OCI-M2 (cell line): ENCODE measurements around the gene MAN2B2.
"Not testable (repeated sequence)": the region's sequence is repeated elsewhere in the genome, so short reads cannot be mapped to it uniquely, and the experiment has no call there.

Experiments
- DNase-seq: peaks from one replicate; lab custom pipeline; 2025; ENCODE audit not compliant: unreplicated experiment; lab: John Stamatoyannopoulos, UW

Gene MAN2B2

DNA sequence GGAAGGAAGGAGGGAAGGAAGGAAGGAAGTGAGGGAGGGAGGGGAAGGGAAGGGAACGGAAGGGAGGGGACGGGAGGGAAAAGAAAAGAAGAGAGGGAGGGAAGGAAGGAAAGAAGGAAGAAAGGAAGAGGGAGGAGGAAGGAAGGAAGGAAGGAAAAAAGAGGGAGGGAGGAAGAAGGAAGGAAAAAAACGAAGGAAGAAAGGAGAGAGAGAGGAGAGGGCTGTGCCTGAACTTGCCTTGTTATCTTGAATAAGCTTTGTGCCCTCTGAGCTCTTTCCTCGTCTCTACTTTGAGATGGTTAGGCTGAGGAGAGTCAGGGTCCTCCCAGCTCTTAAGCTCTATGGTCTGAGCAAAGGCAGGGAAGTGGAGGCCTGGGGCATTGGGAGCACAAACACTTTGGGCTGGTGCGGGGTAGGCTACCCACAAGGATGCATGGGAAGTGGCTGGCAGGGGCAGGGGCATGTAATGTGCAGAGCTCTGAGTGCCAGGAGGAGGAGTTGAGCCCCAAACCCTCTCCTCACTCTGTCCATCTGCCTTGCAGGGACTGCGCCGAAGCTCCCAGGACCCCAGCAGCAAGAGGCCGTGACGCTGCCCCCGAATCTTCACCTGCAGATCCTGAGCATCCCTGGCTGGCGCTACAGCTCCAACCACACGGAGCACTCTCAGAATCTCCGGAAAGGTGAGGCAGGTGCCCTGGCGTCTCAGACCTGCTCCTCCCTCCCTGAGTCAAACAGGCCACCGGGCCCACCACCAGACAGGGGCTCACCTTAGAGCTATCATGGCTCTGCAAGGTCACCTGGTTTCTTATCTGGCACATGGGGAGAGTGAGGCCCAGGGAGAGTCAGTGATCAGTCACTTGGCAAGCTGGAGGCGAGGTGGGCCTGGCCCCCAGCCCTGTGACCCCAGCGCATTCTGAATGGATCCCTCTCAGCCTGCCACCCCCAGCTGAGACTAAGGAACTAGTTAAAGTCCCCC, 39.0 kb downstream of the MAN2B2 start:
- DNase-seq, result no peak

DNA sequence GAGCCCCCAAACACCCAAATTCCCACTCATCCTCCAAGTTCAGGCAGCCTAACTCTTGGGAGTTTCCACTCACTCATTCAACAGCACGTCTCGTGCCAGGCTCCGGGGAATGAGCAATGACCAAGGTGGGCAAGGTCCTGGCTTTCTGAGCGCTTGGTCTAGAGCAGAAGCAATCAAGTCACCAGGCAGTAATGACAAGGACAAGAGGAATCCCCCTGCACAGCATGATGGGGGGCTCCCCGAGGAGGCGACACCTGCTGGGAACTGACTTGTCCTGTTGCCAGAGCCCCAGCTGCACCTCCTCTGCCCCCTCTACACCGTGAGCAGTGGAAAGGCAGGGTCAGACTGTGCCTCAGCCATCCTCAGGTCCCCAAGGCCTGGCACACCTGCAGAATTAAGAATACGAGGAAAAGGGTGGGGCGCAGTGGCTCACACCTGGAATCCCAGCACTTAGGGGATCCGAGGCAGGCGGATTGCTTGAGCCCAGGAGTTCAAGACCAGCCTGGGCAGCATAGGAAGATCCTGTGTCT, 39.8 kb downstream of the MAN2B2 start:
- no peak for DNase-seq

DNA sequence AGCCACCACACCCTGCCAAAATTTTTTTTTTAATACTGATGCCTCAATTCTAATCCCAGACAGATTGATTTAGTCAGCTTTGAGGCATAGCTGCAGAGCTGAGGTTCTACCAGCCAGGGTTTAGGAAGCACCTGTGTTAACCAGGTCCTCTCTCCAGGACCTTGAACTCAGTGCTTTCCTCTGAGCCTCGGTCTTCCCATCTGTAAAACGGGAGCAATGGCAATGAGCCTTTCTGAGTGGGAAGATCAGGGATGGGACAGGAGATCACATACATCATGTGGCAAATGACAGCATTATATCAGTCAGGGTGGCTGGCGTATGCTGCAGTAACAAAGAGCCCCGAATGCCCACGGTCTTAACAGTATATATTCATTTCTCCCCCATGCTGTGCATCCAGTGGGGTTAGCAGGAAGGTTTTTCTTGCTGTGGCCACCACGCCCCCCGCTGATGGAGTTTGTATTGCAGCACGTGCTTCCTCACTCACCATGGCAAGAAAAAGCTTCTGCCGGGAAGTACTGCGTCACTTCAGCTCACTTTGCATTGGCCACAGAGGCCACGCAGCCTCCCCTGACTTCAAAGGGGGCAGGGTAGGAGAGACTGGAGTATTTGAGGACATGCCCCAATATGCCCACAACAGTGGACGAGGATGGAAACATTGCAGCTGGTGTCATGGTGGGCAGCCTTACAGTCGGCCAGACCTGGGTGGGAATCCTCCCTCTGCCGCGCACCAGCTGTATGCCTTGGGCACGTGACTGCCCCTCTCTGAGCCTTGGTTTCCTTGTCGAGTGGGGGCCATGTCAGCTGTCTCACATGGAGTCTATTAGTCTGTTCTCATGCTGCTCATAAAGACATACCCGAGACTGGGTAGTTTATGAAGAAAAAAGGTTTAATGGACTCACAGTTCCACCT, 41.4 kb downstream of the MAN2B2 start:
- DNase-seq, result no peak

DNA sequence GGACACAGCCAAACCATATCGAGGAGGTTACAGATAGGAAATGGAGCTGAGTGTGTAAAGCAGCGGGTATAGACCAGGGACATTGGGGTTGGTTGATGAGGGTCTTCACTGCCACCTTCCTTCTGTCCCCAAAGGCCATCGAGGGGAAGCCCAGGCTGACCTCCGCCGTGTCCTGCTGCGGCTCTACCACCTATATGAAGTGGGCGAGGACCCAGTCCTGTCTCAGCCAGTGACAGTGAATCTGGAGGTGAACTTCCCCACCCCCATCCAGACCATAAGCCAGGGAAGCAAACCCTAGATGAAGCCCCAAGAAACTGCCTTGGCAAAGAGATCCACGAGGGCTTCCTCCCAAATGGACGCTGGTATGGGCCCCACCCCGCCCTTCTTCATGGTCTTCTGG, 42.3 kb downstream of the MAN2B2 start:
- no peak for DNase-seq

DNA sequence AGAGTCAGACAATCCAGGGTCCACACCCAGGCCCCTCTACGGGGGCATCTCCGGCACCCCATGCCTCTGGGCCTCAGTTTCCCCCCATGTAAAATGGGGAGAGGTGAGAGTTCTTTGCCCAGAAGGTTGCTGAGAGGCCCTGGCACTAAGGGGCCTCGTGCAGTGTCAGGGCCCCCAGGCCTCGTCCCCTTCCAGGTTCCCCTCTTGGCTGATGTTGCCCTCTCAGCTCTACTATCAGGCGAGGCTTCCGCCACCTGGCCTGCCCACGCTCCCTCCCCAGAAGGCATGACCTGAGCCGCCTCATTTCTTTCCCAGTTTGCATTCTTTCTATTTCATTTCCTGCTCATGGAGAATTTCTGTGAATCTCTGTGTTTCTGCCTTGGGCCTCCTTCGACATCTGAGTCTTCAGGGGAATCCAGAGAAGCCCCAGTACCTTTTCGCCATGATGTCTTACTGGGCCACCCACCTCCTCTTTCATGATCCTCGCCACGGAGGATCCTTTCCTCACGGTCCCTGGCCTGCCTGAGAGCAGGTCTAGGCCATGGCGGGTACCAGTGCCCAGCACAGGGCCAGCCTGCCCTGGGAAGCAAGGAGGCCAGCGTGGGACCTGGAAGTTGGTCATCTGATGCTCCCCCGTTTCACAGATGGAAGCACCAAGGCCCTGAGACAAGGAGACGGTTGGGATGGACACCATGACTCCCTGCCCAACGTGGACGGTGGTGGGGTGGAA, 43.6 kb downstream of the MAN2B2 start:
- DNase-seq, result no peak

DNA sequence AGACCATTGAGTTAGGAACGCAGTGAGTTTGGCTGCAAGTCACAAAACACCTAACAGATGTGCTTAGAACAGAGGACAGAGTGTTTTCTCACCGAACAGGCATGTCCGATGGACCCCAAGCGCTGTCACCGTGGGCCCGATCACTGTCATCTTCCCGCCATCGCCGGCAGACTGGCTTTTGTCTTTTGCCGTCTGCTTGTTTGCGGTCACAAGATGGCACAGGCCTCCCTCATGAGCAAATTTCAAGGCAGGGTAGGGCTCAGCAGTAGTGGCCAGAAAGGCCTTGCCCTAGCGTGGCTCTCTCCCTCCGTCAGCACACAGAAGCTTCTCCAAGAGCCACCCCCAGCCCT, 44.1 kb downstream of the MAN2B2 start:
- DNase-seq, result no peak

DNA sequence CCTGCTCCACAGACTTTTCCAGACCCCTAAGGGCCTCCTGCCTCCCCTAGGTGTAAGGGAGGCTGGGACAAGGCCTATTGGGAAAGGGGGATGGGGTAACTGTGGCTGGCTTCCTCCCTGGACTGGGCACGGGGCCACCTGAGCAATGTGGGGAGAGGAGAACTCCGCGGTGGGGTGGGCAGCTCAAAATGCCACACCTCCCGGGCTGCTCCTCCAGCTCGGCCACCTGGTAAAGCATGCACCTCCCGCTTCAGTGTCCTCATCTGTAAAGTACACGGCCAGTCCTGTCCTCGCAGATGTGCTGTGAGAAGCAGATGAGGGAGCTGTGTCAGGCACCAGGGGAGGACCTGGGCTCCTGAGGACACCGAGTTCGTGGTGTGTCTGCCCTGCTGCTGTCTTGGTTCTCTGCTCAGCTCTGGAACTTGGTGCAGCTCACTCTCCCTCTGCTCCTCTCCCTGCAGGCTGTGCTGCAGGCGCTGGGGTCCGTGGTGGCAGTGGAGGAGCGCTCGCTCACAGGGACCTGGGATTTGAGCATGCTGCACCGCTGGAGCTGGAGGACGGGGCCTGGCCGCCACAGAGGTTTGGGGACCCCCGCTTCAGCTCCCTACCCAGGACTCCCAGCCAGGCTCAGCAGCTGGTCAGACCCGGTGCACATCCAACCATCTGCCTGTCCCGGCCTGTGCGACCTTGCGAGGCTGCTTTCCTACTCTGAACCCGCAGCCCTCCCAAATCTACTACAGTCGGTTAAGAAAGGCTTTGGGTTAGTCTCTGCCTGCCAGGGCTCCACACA, 44.7 kb downstream of the MAN2B2 start:
- no peak for DNase-seq

DNA sequence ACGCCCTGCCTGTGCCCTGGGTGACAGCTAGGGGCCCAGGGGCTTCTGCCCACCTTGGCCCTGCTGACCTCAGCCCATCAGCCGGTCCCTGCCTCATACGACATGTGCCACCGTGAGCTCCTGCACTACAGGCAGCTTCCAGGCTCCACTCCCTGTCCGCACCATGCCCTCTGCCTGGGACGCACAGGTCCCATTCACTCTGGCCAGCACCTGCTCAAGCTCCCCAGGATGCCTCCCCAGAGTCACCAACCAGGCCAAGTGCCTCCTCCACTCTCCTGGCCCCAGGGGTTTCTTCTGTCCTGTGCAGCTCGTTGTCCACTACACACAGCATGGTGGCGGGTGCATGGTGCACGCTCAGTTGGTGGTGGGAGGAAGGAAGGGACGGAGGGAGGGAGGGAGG, 45.3 kb downstream of the MAN2B2 start:
- DNase-seq, result no peak

DNA sequence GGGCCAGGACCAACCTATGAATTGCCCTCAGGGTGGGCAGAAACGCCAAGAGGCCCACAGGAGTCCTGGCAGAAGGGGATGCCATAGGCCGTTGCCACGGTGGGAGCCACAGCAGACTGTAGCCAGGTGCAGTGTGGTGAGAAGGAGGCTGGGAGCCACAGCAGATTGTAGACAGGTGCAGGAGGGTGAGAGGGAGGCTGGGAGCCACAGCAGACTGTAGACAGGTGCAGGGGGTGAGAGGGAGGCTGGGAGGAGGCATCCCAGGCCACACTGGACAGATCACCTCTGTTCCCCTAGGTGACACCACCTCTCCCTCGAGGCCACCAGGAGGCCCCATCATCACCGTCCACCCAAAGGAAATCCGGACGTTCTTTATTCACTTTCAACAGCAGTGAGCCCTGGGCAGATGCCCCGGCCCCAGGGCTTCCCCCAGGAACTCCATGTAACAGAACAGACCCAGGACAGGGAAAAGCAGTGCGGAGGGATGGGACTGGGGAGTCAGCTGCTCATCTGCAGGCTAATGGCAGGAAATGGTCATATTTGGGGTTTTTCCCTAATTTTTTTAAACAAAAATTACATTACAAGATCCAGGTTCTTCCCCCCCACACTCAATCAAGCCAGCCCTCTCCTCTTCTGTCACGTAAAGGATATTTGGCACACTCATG, 46.0 kb downstream of the MAN2B2 start:
- DNase-seq, result no peak

DNA sequence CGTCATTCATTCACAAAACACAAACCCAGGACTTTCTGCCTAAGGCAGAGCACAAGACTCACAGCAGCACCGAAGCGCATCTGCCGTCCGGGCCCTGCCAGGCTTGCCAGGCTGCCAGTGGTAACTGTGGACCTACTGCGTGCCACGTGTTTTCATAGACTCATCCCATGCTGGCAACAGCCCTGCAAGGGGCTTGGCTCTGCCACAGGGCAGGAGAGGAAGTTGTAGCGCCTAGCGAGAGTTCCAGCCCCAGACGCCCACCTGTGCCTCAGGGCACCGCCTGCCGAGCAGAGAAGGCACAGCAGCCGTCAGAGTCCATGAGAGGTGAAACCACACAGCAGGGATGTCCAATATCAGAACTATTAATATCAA, 46.6 kb downstream of the MAN2B2 start:
- no peak for DNase-seq

DNA sequence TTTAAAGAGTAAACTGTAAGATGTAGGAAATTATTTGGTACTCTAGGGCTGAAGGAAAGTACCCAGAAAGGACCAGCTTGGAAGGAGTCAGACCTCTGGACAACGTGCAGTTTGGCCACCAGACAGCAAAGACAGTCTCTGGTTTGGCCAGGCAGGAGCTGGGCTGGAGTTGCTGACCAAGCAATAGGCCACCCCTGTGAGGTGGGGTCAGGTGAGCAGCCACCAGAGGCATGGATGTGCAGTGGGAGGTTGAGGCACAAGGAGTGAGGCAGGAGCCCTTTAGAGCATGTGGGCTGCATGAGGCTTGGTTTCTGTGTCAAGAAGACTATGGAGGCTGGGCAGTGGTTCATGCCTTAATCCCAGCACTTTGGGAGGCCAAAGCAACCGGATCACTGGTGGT, 47.8 kb downstream of the MAN2B2 start:
- DNase-seq, result no peak

DNA sequence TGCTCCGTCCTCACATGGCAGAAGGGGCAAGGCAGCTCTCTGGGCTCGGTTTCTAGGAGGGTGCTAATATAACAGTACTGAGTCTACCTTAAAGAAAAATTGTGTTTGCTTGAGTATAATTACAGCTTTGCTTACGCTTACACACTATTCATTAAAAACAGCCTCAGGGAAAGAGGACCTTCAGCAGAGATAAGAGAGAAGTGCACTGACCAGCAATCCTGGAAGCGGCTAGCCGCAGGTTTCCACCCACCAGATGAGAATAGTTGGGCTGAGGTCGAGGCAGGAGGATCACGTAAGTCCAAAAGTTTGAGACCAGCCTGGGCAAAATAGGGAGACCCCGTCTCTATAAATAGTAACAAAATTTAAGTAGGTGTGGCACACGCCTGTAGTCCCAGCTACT, 50.3 kb downstream of the MAN2B2 start:
- no peak for DNase-seq

DNA sequence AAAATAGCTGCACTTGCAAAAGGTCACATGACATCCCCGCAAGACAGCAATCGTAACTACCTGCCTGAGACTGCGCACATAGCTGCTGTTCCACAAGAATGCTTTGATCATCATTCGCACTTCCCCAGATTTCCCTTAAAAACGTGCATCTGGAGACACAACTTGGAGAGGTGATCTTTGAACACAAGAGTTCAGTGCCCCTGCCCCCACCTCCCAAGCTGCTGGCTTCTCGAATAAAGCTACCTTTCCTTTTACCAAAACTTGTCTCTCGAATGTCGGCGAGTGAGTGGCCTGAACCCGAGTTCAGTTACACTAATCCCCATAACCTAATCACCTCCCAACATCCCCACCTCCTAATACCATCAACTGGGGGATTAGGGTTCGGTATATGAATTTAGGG, 51.1 kb downstream of the MAN2B2 start:
- no peak for DNase-seq

DNA sequence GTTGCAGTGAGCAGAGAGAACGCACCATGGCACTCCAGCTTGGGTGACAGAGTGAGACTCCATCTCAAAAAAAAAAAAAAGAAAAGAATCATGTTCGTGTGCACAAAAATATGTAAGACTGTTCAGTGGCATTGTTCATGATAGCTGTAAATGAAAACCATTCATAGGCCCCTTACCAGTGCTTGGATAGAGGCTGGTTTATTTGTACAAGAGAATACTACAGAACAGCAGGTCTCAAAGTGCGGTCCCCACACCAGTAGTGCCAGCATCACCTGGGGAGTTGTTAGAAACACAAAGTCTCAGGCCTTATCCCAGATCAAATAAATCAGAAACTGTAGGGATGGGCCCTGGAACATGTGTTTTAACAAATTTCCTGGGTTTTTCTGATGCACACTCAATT, 52.8 kb downstream of the MAN2B2 start:
- no peak for DNase-seq

DNA sequence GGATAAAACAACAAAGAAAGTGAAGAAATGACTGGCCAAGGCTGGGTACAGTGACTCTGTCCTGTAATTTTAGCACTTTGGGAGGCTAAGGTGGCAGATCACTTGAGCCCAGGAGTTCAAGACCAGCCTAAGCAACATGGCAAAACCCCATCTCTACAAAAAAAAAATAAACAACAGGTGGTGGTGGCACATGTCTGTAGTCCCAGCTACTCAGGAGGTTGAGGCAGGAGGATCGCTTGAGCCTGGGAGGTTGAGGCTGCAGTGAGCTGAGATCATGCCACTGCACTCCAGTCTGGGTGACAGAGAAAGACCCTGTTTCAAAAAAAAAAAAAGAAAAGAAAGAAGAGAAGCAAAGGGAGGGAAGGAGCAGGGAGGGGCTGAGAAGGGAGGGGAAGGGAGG, 53.5 kb downstream of the MAN2B2 start:
- DNase-seq, result not testable (repeated sequence)

DNA sequence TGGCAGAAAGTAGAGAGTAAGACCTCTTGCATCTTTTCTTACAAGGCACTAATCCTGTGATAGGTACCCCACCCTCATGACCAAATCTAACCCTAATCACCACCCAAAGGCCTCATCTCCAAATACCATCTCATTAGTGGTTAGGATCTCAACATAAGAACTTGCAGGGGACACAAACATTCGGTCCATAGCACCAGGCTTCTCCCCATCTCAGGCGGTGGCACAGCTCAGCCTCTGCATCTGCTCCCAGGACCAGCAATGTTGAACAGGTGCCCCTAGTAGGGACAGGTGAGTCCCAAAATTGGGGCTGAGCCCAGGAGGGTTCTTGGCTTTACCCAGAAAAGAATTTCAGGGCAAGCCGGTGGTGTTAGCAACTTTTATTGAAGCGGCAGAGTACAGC, 57.1 kb downstream of the MAN2B2 start:
- no peak for DNase-seq

DNA sequence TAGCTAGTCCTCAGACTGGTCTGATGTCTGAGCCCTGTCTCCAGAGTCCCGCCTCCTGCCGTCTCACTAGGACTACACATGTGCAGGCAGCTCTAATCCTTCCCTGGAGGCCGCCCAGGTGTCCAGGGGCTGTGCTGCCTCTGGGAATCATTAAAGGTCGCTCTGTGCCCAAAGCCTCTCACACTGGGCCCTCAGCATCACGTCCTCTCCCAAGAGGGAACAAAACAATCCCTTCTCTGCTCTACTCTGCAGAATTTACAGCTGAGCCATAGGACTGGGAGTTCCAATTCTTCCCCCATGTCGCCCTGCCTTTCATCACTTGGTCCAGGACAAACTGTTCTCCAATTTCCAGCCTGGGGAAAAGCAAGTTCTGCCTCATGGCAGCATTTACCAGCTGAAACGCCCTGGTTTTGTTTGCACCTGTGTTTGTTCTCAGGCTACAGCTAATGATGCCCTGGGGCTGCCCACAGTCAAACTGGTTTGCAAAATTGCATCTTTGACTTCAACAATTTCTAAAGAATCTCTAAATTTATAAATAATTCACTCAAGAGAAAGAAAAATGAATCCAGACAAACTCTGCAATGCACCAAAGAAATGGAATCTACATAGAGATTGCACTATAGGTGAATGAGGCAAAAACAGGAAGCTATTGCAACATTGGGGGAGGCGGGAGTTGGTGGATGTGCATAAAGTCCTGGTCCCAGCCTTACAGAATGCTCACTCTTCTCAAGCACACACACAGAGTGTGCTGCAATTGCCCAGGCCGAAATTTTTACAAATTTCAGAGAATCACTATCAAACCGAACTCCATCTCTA, 58.3 kb downstream of the MAN2B2 start:
- DNase-seq, result no peak

DNA sequence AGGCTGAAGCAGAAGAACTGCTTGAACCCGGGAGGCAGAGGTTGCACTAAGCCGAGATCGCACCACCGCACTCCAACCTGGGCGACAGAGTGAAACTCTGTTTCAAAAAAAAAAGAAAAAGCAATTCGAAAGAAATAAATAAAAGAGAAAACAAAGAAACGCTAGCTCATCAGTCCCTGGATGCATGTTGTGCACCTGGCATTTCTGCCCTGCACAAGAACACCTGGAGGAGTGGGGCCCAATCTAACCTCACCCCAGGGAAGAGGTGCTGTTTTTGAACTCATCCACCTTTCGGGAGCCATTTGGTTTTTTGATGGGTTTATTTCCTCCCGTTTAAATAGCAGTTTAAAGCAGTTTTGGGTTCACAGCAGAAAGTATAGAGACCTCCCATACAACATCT, 59.8 kb downstream of the MAN2B2 start:
- DNase-seq, result no peak

DNA sequence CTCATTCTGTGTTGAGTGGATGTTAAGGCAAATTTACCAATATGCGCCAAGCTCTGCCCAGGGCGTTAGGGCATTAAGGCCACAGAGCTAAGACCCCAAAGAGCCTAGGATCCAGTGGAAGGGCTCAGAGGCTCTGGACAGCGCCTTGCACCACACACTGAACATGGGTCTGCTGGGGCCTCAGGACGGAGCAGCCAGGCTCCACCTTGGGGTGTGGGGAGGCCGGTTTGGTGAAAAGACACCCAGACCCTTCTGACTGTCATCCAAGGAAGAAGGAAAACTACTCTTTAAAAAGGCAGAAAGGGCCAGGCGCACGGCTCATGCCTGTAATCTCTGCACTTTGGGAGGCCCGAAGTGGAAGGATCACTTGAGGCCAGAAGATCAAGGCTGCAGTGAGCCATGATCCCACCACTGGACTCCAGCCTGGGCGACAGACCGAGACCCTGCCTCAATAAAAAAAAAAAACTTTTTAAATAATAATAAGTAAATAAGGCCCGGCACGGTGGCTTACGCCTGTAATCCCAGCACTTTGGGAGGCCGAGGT, 64.2 kb downstream of the MAN2B2 start:
- no peak for DNase-seq
